Activated CD8-positive, alpha-beta T cell treated with anti-CD3 and anti-CD28 coated beads for 36 hours (primary cell): ENCODE results near the gene EHD1. TPM values are rescaled to one million over a fixed set of nuclear protein-coding genes. Genes with fewer than 3 reads are reported as not detected.

Experiments used
- ATAC-seq: fragments of 200-7000 bp; cut with Tn5 transposase; one replicate; pipeline ENCODE4 v1.10.0; 2021; ENCODE audit warnings: mild to moderate bottlenecking, moderate library complexity
- CTCF ChIA-PET: fragments of 350-600 bp; sonication (Branson Sonifier 250); formaldehyde crosslinking; loops from one replicate; lab custom pipeline; 2021; ENCODE audit warnings: antibody characterized with exemption; lab: Charles Lee
- POLR2A ChIA-PET: fragments of 350-600 bp; sonication (Branson Sonifier 250); formaldehyde crosslinking; loops from one replicate; lab custom pipeline; 2021; ENCODE audit warnings: antibody characterized with exemption; lab: Charles Lee
- DNase-seq: peaks from one replicate; pipeline ENCODE4 v3.0.0-alpha.2; 2020
- H3K27ac Mint-ChIP-seq: one replicate; pipeline ENCODE4 v1.8.0; 2021; ENCODE audit warnings: mild to moderate bottlenecking, mixed read lengths
- H3K27me3 Mint-ChIP-seq: one replicate; pipeline ENCODE4 v1.8.0; 2021; ENCODE audit warnings: mixed read lengths
- H3K36me3 Mint-ChIP-seq: one replicate; pipeline ENCODE4 v1.8.0; 2021; ENCODE audit warnings: low read depth, mixed read lengths
- H3K4me1 Mint-ChIP-seq: one replicate; pipeline ENCODE4 v1.8.0; 2021; ENCODE audit warnings: low read depth, mixed read lengths
- H3K4me3 Mint-ChIP-seq: one replicate; pipeline ENCODE4 v1.8.0; 2021; ENCODE audit warnings: mild to moderate bottlenecking, moderate library complexity, mixed read lengths
- H3K9me3 Mint-ChIP-seq: one replicate; pipeline ENCODE4 v1.8.0; 2021; ENCODE audit warnings: mixed read lengths
- CTCF ChIP-seq: fragments of 200-600 bp; IDR thresholded peaks from one replicate; pipeline ENCODE4 v1.8.0; 2022; ENCODE audit warnings: antibody characterized with exemption, mild to moderate bottlenecking
- intact Hi-C: fragments of 100-400 bp; cut with micrococcal nuclease; formaldehyde crosslinking; loops from one replicate; pipeline ENCODE4 v1.10.0; 2022
- total RNA-seq, 2 experiments: library from RNA; stranded (reverse); gene quantifications; one replicate each; pipeline ENCODE4 v1.2.3, GENCODE V29; 2021

Gene EHD1
- total RNA-seq, 2 experiments from 2014 or later, result 60.3 to 65.1 TPM

- no peak overlapping the region for H3K4me3 Mint-ChIP-seq
- peaks cover 8% of the 10 kb centered on the region for H3K4me1 Mint-ChIP-seq
- TF ChIP-seq CTCF, result no peak
- H3K36me3 Mint-ChIP-seq, result no peaks in the 10 kb centered on the region
- ChIA-PET POLR2A (no interaction called here), CTCF (interaction anchor here (1.6 kb wide), 1 partner anchor 9 kb away, joined by 4 read pairs; no protein-coding TSS in a partner anchor)
- ATAC-seq (no peak), DNase-seq (no peak)
- H3K27me3 Mint-ChIP-seq, result no peaks in the 10 kb centered on the region
- no peak overlapping the region for H3K27ac Mint-ChIP-seq
- H3K9me3 Mint-ChIP-seq, result no peaks in the 10 kb centered on the region
- intact Hi-C loops, result no loop called here
These were observed 39.1 kb downstream of the EHD1 start for GRCh38 chr11:64839335-64839734.

- POLR2A ChIA-PET, result no interaction called here
- H3K4me1 Mint-ChIP-seq, result peaks cover 5% of the 10 kb centered on the region
- no peak overlapping the region for H3K27ac Mint-ChIP-seq
- CTCF ChIA-PET, result no interaction called here
- intact Hi-C loops, result no loop called here
- no peaks in the 10 kb centered on the region for H3K27me3 Mint-ChIP-seq
- no peak for TF ChIP-seq CTCF
- no peak for ATAC-seq
- no peak overlapping the region for H3K4me3 Mint-ChIP-seq
- no peak for DNase-seq
- no peaks in the 10 kb centered on the region for H3K36me3 Mint-ChIP-seq
- no peaks in the 10 kb centered on the region for H3K9me3 Mint-ChIP-seq
These were observed 39.7 kb downstream of the EHD1 start for GRCh38 chr11:64838600-64839334.

GRCh38 chr11:64837887-64838351 lies 40.5 kb downstream of the EHD1 start:
- CTCF ChIA-PET, result no interaction called here
- DNase-seq (no peak), ATAC-seq (no peak)
- POLR2A ChIA-PET, result no interaction called here
- Mint-ChIP-seq H3K4me1 (peaks cover under 1% of the 10 kb centered on the region), H3K27me3 (no peaks in the 10 kb centered on the region), H3K36me3 (no peaks in the 10 kb centered on the region), H3K9me3 (no peaks in the 10 kb centered on the region), H3K4me3 (no peak overlapping the region), H3K27ac (no peak overlapping the region)
- TF ChIP-seq CTCF, result no peak
- intact Hi-C loops, result no loop called here

GRCh38 chr11:64836448-64837072 lies 41.9 kb downstream of the EHD1 start:
- POLR2A ChIA-PET, result interaction anchor here (1.6 kb wide), 1 partner anchor 8 kb away, joined by 3 read pairs; the partner anchor contains the start of gene CDC42BPG

More at GRCh38 chr11:64836448-64837072, 41.9 kb downstream of the EHD1 start:
- Mint-ChIP-seq H3K4me1 (no peaks in the 10 kb centered on the region), H3K27ac (no peak overlapping the region), H3K9me3 (no peaks in the 10 kb centered on the region), H3K27me3 (no peaks in the 10 kb centered on the region), H3K36me3 (no peaks in the 10 kb centered on the region), H3K4me3 (no peak overlapping the region)
- no peak for ATAC-seq
- no peak for TF ChIP-seq CTCF
- CTCF ChIA-PET, result interaction anchor here (1.1 to 1.8 kb wide), 2 partner anchors 11 to 49 kb away, joined by 3 to 7 read pairs; no protein-coding TSS in a partner anchor
- intact Hi-C loops, result no loop called here
- no peak for DNase-seq
